Neural cell (in vitro differentiated cells): ENCODE results near the gene PROSER1. TPM values are rescaled to one million over a fixed set of nuclear protein-coding genes. Genes with fewer than 3 reads are reported as not detected.

Experiments
- H2AFZ ChIP-seq: fragments of 200-600, 300-800 bp; sonication (generic), shearing (Covaris generic); 2 replicates; pipeline ENCODE4 v1.6.0; 2014; ENCODE audit warnings: low read depth, mild to moderate bottlenecking, antibody characterized with exemption, low read length, moderate library complexity
- H3F3A ChIP-seq: fragments of 200-600 bp; shearing (Covaris generic); 2 replicates; pipeline ENCODE4 v1.6.1; 2016; ENCODE audit warnings: mild to moderate bottlenecking, moderate library complexity, mixed read lengths, antibody characterized with exemption, low read length; ENCODE audit not compliant: insufficient read depth, poor library complexity, severe bottlenecking
- H3K27ac ChIP-seq: fragments of 200-600, 300-800 bp; sonication (generic), shearing (Covaris generic); 2 replicates; pipeline ENCODE4 v1.5.1; 2014; ENCODE audit warnings: mild to moderate bottlenecking, low read length, moderate library complexity
- H3K27me3 ChIP-seq: fragments of 300-800, 200-600 bp; sonication (generic), shearing (Covaris generic); 2 replicates; pipeline ENCODE4 v1.6.0; 2014; ENCODE audit warnings: mild to moderate bottlenecking, low read depth, low read length, moderate library complexity; ENCODE audit not compliant: insufficient read depth
- H3K36me3 ChIP-seq: fragments of 300-800, 200-600 bp; sonication (generic), shearing (Covaris generic); 2 replicates; pipeline ENCODE4 v1.5.1; 2014; ENCODE audit warnings: mild to moderate bottlenecking, antibody characterized with exemption, low read length, moderate library complexity; ENCODE audit not compliant: insufficient read depth
- H3K4me2 ChIP-seq: fragments of 300-800, 200-600 bp; sonication (generic), shearing (Covaris generic); 2 replicates; pipeline ENCODE4 v1.6.0; 2014; ENCODE audit warnings: mild to moderate bottlenecking, low read length
- H3K4me3 ChIP-seq: fragments of 300-800, 200-600 bp; sonication (generic), shearing (Covaris generic); 2 replicates; pipeline ENCODE4 v1.5.1; 2014; ENCODE audit warnings: mild to moderate bottlenecking, low read length, moderate library complexity
- H3K79me2 ChIP-seq: fragments of 200-600 bp; shearing (Covaris generic); replicated peaks from 2 replicates; pipeline ENCODE4 v1.6.0; 2014; ENCODE audit warnings: mild to moderate bottlenecking, low read length, moderate library complexity; ENCODE audit not compliant: insufficient read depth
- H3K9ac ChIP-seq: fragments of 300-800, 200-600 bp; sonication (generic), shearing (Covaris generic); 2 replicates; pipeline ENCODE4 v1.6.1; 2016; ENCODE audit warnings: mild to moderate bottlenecking, low read length, mixed read lengths
- H3K9me2 ChIP-seq: fragments of 200-600 bp; shearing (Covaris generic); 2 replicates; pipeline ENCODE4 v1.6.1; 2016; ENCODE audit warnings: mild to moderate bottlenecking, low read length, mixed read lengths; ENCODE audit not compliant: insufficient read depth
- H3K9me3 ChIP-seq: fragments of 200-600, 300-800 bp; sonication (generic), shearing (Covaris generic); 2 replicates; pipeline ENCODE4 v1.6.1; 2016; ENCODE audit warnings: mild to moderate bottlenecking, mixed run types, low read length, moderate library complexity, mixed read lengths
- H4K20me1 ChIP-seq: fragments of 200-600 bp; shearing (Covaris generic); 2 replicates; pipeline ENCODE4 v1.6.1; 2016; ENCODE audit warnings: mild to moderate bottlenecking, mixed run types; ENCODE audit not compliant: insufficient read depth
- CTCF ChIP-seq: fragments of 450-650 bp; IDR thresholded peaks from 2 replicates; pipeline ENCODE4 v1.5.1; 2014; ENCODE audit warnings: antibody characterized with exemption, mild to moderate bottlenecking, moderate library complexity; ENCODE audit not compliant: poor library complexity, severe bottlenecking
- EP300 ChIP-seq: fragments of 450-650 bp; conservative IDR thresholded peaks from 2 replicates; pipeline ENCODE4 v1.6.1; 2014; ENCODE audit warnings: antibody characterized with exemption, mild to moderate bottlenecking, moderate library complexity; ENCODE audit not compliant: poor library complexity, severe bottlenecking
- EZH2 ChIP-seq: fragments of 200-600, 300-800 bp; shearing (Covaris generic), sonication (generic); IDR thresholded peaks from 2 replicates; pipeline ENCODE4 v1.6.1; 2014; ENCODE audit warnings: antibody characterized with exemption, low read length, borderline replicate concordance, mild to moderate bottlenecking; ENCODE audit not compliant: insufficient read depth, poor library complexity, severe bottlenecking
- MXI1 ChIP-seq: fragments of 450-650 bp; conservative IDR thresholded peaks from 2 replicates; pipeline ENCODE4 v1.6.1; 2014; ENCODE audit warnings: antibody characterized with exemption, mild to moderate bottlenecking; ENCODE audit not compliant: poor library complexity, severe bottlenecking
- POLR2AphosphoS5 ChIP-seq: IDR thresholded peaks from 2 replicates; pipeline ENCODE4 v1.6.1; 2012
- RAD21 ChIP-seq: fragments of 450-650 bp; conservative IDR thresholded peaks from 2 replicates; pipeline ENCODE4 v1.6.1; 2014; ENCODE audit warnings: antibody characterized with exemption, mild to moderate bottlenecking, moderate library complexity
- REST ChIP-seq: IDR thresholded peaks from 2 replicates; pipeline ENCODE4 v1.6.1; 2012; ENCODE audit warnings: borderline replicate concordance
- SMC3 ChIP-seq: fragments of 450-650 bp; conservative IDR thresholded peaks from 2 replicates; pipeline ENCODE4 v1.6.1; 2014; ENCODE audit warnings: antibody characterized with exemption, mild to moderate bottlenecking, moderate library complexity; ENCODE audit not compliant: poor library complexity
- TAF1 ChIP-seq: IDR thresholded peaks from 2 replicates; pipeline ENCODE4 v1.6.1; 2012; ENCODE audit warnings: low read depth
- polyA plus RNA-seq: library from polyadenylated mRNA; depleted of rRNA; stranded (reverse); fragments of >200 nt; gene quantifications from 2 replicates; pipeline ENCODE4 v1.2.3, GENCODE V29; 2014

The PROSER1 gene
- polyA plus RNA-seq, 1 donor from 2014 or later: 28.2 TPM

GRCh38 chr13:38993381-38993780 is 44.5 kb downstream of the PROSER1 start:
- H2AFZ ChIP-seq: no peak overlapping the region

GRCh38 chr13:38990693-38991092 is 47.2 kb downstream of the PROSER1 start, which contains the start of gene STOML3:
Gene STOML3 (minus strand): TSS chr13:38990831. CDS start chr13:38990721, 110 bp downstream.
- Histone ChIP-seq H3K9me3 (no peaks in the 10 kb centered on the region), H3K4me3 (no peak within 1 kb of the TSS), H3K4me2 (no peak within 1 kb of the TSS), H4K20me1 (no peaks in the 10 kb centered on the region), H3K9me2 (no peaks in the 10 kb centered on the region), H3K9ac (no peak within 1 kb of the TSS), H3K36me3 (no peaks in the 10 kb centered on the region), H3K27me3 (peaks cover 4% of the 10 kb centered on the region), H3F3A (no peaks in the 10 kb centered on the region), H3K79me2 (no peaks in the 10 kb centered on the region), H2AFZ (no peak within 1 kb of the TSS), H3K27ac (no peak within 1 kb of the TSS)
- no peak for TF ChIP-seq POLR2AphosphoS5
- no peak for TF ChIP-seq REST
- no peak for TF ChIP-seq SMC3
- no peak for TF ChIP-seq RAD21
- no peak for TF ChIP-seq EZH2
- TF ChIP-seq MXI1: no peak

More at GRCh38 chr13:38993381-38993780, 44.5 kb downstream of the PROSER1 start:
- H3F3A ChIP-seq: no peaks in the 10 kb centered on the region
- no peak overlapping the region for H3K9ac ChIP-seq
- H3K9me2 ChIP-seq: no peaks in the 10 kb centered on the region
- H3K36me3 ChIP-seq: no peaks in the 10 kb centered on the region
- H3K9me3 ChIP-seq: no peaks in the 10 kb centered on the region
- H3K4me3 ChIP-seq: no peak overlapping the region
- H3K27ac ChIP-seq: no peak overlapping the region
- no peak for TF ChIP-seq RAD21
- no peak for TF ChIP-seq TAF1
- no peak for TF ChIP-seq EZH2
- TF ChIP-seq REST: no peak
- no peak for TF ChIP-seq CTCF
- no peak for TF ChIP-seq EP300
- TF ChIP-seq MXI1: no peak
- TF ChIP-seq SMC3: no peak
- no peak for TF ChIP-seq POLR2AphosphoS5
- no peak overlapping the region for H3K4me2 ChIP-seq
- no peaks in the 10 kb centered on the region for H4K20me1 ChIP-seq
- no peaks in the 10 kb centered on the region for H3K27me3 ChIP-seq
- H3K79me2 ChIP-seq: no peaks in the 10 kb centered on the region
